ENCODE results near the gene CD22.
"Not testable (repeated sequence)": the region's sequence is repeated elsewhere in the genome, so short reads cannot be mapped to it uniquely, and the experiment has no call there.

The CD22 gene

DNA sequence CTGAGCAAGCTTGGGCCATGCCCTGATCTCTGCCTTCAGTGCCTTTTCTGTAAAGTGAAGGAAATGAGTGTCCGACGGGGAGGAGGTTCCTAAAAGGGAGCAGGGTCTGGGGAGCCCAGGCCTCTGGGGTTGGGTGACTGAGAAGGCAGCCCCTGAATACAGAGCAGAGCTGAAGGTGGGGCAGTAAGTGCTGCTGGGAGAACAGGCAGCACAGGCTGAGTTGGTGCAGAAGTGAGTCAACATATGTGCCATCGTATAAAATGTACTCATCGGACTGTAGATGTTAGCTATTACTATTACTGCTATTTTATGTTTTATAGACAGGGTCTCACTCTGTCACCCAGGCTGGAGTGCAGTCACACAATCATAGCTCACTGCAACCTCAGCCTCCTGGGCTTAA lies 47.7 kb upstream of the CD22 start:
- Histone ChIP-seq H3K27me3 (ENCODE audit: low read length) (no peaks in the 10 kb centered on the region), H3K4me2 (ENCODE audit: low read depth, low read length, poor library complexity, severe bottlenecking) (no peak overlapping the region), H2AFZ (ENCODE audit: low read depth, low read length, severe bottlenecking) (no peak overlapping the region), H3K27ac (ENCODE audit: low read depth, low read length) (no peak overlapping the region), H3K36me3 (ENCODE audit: low read length) (0 out of 2 replicates have a peak, but pooled peaks cover 3% of the 10 kb centered on the region), H4K20me1 (ENCODE audit: low read depth, low read length) (no peaks in the 10 kb centered on the region), H3K9me2 (replicated peaks; ENCODE audit: insufficient read depth, low read length) (no peaks in the 10 kb centered on the region), H3F3A (ENCODE audit: insufficient read depth) (no peaks in the 10 kb centered on the region), H3K9ac (ENCODE audit: low read length) (no peak overlapping the region), H3K4me3 (ENCODE audit: insufficient read depth, low read length, poor library complexity, severe bottlenecking) (no peak overlapping the region), H3K9me3 (ENCODE audit: insufficient read depth, low read length) (no peaks in the 10 kb centered on the region), H3K79me2 (ENCODE audit: insufficient read depth, low read length) (no peaks in the 10 kb centered on the region)
- no peak for TF ChIP-seq EZH2phosphoT487 (conservative IDR thresholded peaks at IDR 0.05; ENCODE audit: low read length)
- TF ChIP-seq, protein P1, sequence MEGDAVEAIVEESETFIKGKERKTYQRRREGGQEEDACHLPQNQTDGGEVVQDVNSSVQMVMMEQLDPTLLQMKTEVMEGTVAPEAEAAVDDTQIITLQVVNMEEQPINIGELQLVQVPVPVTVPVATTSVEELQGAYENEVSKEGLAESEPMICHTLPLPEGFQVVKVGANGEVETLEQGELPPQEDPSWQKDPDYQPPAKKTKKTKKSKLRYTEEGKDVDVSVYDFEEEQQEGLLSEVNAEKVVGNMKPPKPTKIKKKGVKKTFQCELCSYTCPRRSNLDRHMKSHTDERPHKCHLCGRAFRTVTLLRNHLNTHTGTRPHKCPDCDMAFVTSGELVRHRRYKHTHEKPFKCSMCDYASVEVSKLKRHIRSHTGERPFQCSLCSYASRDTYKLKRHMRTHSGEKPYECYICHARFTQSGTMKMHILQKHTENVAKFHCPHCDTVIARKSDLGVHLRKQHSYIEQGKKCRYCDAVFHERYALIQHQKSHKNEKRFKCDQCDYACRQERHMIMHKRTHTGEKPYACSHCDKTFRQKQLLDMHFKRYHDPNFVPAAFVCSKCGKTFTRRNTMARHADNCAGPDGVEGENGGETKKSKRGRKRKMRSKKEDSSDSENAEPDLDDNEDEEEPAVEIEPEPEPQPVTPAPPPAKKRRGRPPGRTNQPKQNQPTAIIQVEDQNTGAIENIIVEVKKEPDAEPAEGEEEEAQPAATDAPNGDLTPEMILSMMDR (IDR thresholded peaks at IDR 0.05; ENCODE audit: insufficient read depth, low read length, poor library complexity, severe bottlenecking) = no peak

GRCh38 chr19:35284153-35285094 lies 44.6 kb upstream of the CD22 start:
- Histone ChIP-seq H3K27ac (ENCODE audit: low read depth, low read length) (no peak overlapping the region), H3K36me3 (ENCODE audit: low read length) (no peaks in the 10 kb centered on the region), H4K20me1 (ENCODE audit: low read depth, low read length) (no peaks in the 10 kb centered on the region), H3K9me3 (ENCODE audit: insufficient read depth, low read length) (no peaks in the 10 kb centered on the region), H3K79me2 (ENCODE audit: insufficient read depth, low read length) (no peaks in the 10 kb centered on the region), H3K27me3 (ENCODE audit: low read length) (no peaks in the 10 kb centered on the region), H3K4me3 (ENCODE audit: insufficient read depth, low read length, poor library complexity, severe bottlenecking) (no peak overlapping the region), H3K9me2 (replicated peaks; ENCODE audit: insufficient read depth, low read length) (no peaks in the 10 kb centered on the region), H2AFZ (ENCODE audit: low read depth, low read length, severe bottlenecking) (no peak overlapping the region), H3F3A (ENCODE audit: insufficient read depth) (no peaks in the 10 kb centered on the region), H3K9ac (ENCODE audit: low read length) (no peak overlapping the region), H3K4me2 (ENCODE audit: low read depth, low read length, poor library complexity, severe bottlenecking) (no peak overlapping the region)
- TF ChIP-seq EZH2phosphoT487 (conservative IDR thresholded peaks at IDR 0.05; ENCODE audit: low read length) = no peak
- TF ChIP-seq, protein P1 (IDR thresholded peaks at IDR 0.05; ENCODE audit: insufficient read depth, low read length, poor library complexity, severe bottlenecking) = no peak

DNA sequence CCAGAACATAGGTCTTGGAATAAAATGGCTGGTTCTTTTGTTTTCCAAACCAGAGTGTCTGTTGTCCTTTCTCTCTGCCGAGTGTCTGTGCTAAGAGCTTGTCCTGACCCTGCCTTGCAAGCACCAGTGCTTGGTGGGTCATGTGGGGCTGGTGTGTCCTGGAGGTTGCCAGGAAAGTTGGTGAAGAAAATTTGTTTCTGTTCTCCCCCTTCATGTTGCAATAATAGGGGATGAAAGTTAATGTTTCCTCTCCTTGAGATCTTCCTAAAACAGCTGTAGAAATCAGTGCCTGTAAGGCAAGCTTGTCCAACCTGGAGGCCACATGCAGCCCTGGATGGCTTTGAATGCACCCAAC lies 43.9 kb upstream of the CD22 start:
- no peaks in the 10 kb centered on the region for H3K27me3 ChIP-seq (ENCODE audit: low read length)
- TF ChIP-seq, protein P1 (IDR thresholded peaks at IDR 0.05; ENCODE audit: insufficient read depth, low read length, poor library complexity, severe bottlenecking) = no peak
- no peak for TF ChIP-seq EZH2phosphoT487 (conservative IDR thresholded peaks at IDR 0.05; ENCODE audit: low read length)
- H3K4me2 ChIP-seq (ENCODE audit: low read depth, low read length, poor library complexity, severe bottlenecking) = no peak overlapping the region

GRCh38 chr19:35285465-35285864 lies 43.5 kb upstream of the CD22 start:
- not testable (repeated sequence) for H3K27me3 ChIP-seq (ENCODE audit: low read length); H3F3A ChIP-seq (ENCODE audit: insufficient read depth); H3K36me3 ChIP-seq (ENCODE audit: low read length); H4K20me1 ChIP-seq (ENCODE audit: low read depth, low read length); H3K9me2 ChIP-seq (replicated peaks; ENCODE audit: insufficient read depth, low read length); H2AFZ ChIP-seq (ENCODE audit: low read depth, low read length, severe bottlenecking); H3K79me2 ChIP-seq (ENCODE audit: insufficient read depth, low read length); H3K27ac ChIP-seq (ENCODE audit: low read depth, low read length); H3K4me3 ChIP-seq (ENCODE audit: insufficient read depth, low read length, poor library complexity, severe bottlenecking); H3K9me3 ChIP-seq (ENCODE audit: insufficient read depth, low read length); H3K9ac ChIP-seq (ENCODE audit: low read length); H3K4me2 ChIP-seq (ENCODE audit: low read depth, low read length, poor library complexity, severe bottlenecking)

More for the DNA sequence above, 43.9 kb upstream of the CD22 start:
- Histone ChIP-seq H3K27ac (ENCODE audit: low read depth, low read length) (no peak overlapping the region), H4K20me1 (ENCODE audit: low read depth, low read length) (no peaks in the 10 kb centered on the region), H3K9ac (ENCODE audit: low read length) (no peak overlapping the region), H3K9me2 (replicated peaks; ENCODE audit: insufficient read depth, low read length) (no peaks in the 10 kb centered on the region), H3K36me3 (ENCODE audit: low read length) (no peaks in the 10 kb centered on the region), H2AFZ (ENCODE audit: low read depth, low read length, severe bottlenecking) (no peak overlapping the region), H3K9me3 (ENCODE audit: insufficient read depth, low read length) (no peaks in the 10 kb centered on the region), H3K4me3 (ENCODE audit: insufficient read depth, low read length, poor library complexity, severe bottlenecking) (no peak overlapping the region), H3F3A (ENCODE audit: insufficient read depth) (no peaks in the 10 kb centered on the region), H3K79me2 (ENCODE audit: insufficient read depth, low read length) (no peaks in the 10 kb centered on the region)

GRCh38 chr19:35286101-35286500 lies 42.9 kb upstream of the CD22 start:
- not testable (repeated sequence) for H4K20me1 ChIP-seq (ENCODE audit: low read depth, low read length); H3K27ac ChIP-seq (ENCODE audit: low read depth, low read length); H3K9ac ChIP-seq (ENCODE audit: low read length); H3K9me2 ChIP-seq (replicated peaks; ENCODE audit: insufficient read depth, low read length); H3K4me3 ChIP-seq (ENCODE audit: insufficient read depth, low read length, poor library complexity, severe bottlenecking); H3K27me3 ChIP-seq (ENCODE audit: low read length); H3F3A ChIP-seq (ENCODE audit: insufficient read depth); H2AFZ ChIP-seq (ENCODE audit: low read depth, low read length, severe bottlenecking); H3K9me3 ChIP-seq (ENCODE audit: insufficient read depth, low read length); H3K79me2 ChIP-seq (ENCODE audit: insufficient read depth, low read length); H3K36me3 ChIP-seq (ENCODE audit: low read length); H3K4me2 ChIP-seq (ENCODE audit: low read depth, low read length, poor library complexity, severe bottlenecking)

Data from SU-DHL-6 (cell line).